ENCODE data around the gene ASIC2.

The ASIC2 gene

DNA sequence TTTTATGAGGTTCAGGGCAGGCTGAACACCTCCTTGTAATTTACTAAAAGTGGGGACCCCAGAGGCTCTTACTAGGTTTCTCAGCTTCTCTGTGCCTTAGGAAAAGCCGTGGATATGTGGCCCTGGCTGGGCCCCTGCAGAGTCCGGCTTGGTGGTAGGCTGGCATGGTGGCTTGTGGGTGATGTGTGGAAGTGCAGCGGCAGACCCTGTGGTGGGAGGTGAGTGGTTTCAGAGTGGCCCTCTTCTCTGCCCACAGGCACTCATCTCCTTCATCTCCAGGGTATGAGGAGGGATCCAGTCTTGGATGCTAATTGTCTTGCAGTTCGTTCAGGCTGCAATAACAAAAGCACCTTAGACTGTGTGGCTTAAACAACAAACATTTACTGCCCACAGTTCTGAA is 58.9 kb downstream of the ASIC2 start:
- no peaks in the 10 kb centered on the region for H3K9me3 ChIP-seq (ENCODE audit: control insufficient read depth in 5 of 5, low read length in 5 of 5)
- H3K27ac ChIP-seq (ENCODE audit: low read depth, low read length), result no peak overlapping the region
- H3K4me1 ChIP-seq (ENCODE audit: control insufficient read depth in 5 of 5, insufficient read depth in 5 of 5, low read length in 5 of 5), result peaks cover 0 to 8% (median 3%) of the 10 kb centered on the region in 5 donors
- H3K36me3 ChIP-seq (ENCODE audit: control insufficient read depth in 5 of 5, insufficient read depth in 5 of 5, low read length in 5 of 5), result no peaks in the 10 kb centered on the region
- no peak overlapping the region for H3K4me3 ChIP-seq (ENCODE audit: low read depth in 1 of 5, low read length in 5 of 5)
- peaks cover 0 to 3% (median 0%) of the 10 kb centered on the region in 5 donors for H3K27me3 ChIP-seq (ENCODE audit: control insufficient read depth in 5 of 5, insufficient read depth in 4 of 5, low read length in 5 of 5)
- no peak overlapping the region for H3K9ac ChIP-seq (ENCODE audit: low read length in 5 of 5)

- Histone ChIP-seq H3K4me1 (ENCODE audit: control insufficient read depth in 5 of 5, insufficient read depth in 5 of 5, low read length in 5 of 5) (peaks cover 0 to 8% (median 3%) of the 10 kb centered on the region in 5 donors), H3K9me3 (ENCODE audit: control insufficient read depth in 5 of 5, low read length in 5 of 5) (no peaks in the 10 kb centered on the region), H3K4me3 (ENCODE audit: low read depth in 1 of 5, low read length in 5 of 5) (no peak overlapping the region), H3K36me3 (ENCODE audit: control insufficient read depth in 5 of 5, insufficient read depth in 5 of 5, low read length in 5 of 5) (no peaks in the 10 kb centered on the region), H3K27ac (ENCODE audit: low read depth, low read length) (no peak overlapping the region), H3K27me3 (ENCODE audit: control insufficient read depth in 5 of 5, insufficient read depth in 4 of 5, low read length in 5 of 5) (peaks cover 0 to 3% (median 0%) of the 10 kb centered on the region in 5 donors), H3K9ac (ENCODE audit: low read length in 5 of 5) (no peak overlapping the region)
These were observed 59.3 kb downstream of the ASIC2 start for GRCh38 chr17:33233811-33234177.

- H3K36me3 ChIP-seq (ENCODE audit: control insufficient read depth in 5 of 5, insufficient read depth in 5 of 5, low read length in 5 of 5), result no peaks in the 10 kb centered on the region
- H3K27me3 ChIP-seq (ENCODE audit: control insufficient read depth in 5 of 5, insufficient read depth in 4 of 5, low read length in 5 of 5), result peaks cover 0 to 4% (median 0%) of the 10 kb centered on the region in 5 donors
- H3K27ac ChIP-seq (ENCODE audit: low read depth, low read length), result no peak overlapping the region
- H3K4me1 ChIP-seq (ENCODE audit: control insufficient read depth in 5 of 5, insufficient read depth in 5 of 5, low read length in 5 of 5), result peaks cover 0 to 4% (median 0%) of the 10 kb centered on the region in 5 donors
- no peaks in the 10 kb centered on the region for H3K9me3 ChIP-seq (ENCODE audit: control insufficient read depth in 5 of 5, low read length in 5 of 5)
- H3K4me3 ChIP-seq (ENCODE audit: low read depth in 1 of 5, low read length in 5 of 5), result no peak overlapping the region
- H3K9ac ChIP-seq (ENCODE audit: low read length in 5 of 5), result no peak overlapping the region
These were observed 63.6 kb downstream of the ASIC2 start for GRCh38 chr17:33229499-33229898.

DNA sequence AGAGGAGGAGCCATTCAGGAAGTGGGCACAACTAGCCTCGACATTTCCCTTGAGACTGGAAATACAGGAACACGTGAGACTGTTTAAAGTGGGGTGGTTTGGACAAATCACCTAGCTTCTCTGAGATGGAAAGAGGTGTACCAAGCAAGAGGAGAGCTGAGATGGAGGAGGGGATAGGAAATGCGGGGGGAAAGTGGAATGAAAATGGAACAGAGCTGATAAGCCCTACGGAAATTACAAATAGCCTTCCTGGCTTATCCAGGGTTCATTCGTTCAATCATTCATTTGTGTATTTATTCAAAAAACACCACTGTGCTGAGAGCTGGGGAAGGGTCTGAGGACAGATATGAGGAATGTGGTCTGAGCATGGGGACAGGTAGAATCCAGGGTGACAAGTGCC is 64.1 kb downstream of the ASIC2 start:
- Histone ChIP-seq H3K27me3 (ENCODE audit: control insufficient read depth in 5 of 5, insufficient read depth in 4 of 5, low read length in 5 of 5) (peaks cover 0 to 5% (median 0%) of the 10 kb centered on the region in 5 donors), H3K9ac (ENCODE audit: low read length in 5 of 5) (no peak overlapping the region), H3K4me1 (ENCODE audit: control insufficient read depth in 5 of 5, insufficient read depth in 5 of 5, low read length in 5 of 5) (peaks cover 0 to 4% (median 0%) of the 10 kb centered on the region in 5 donors)

DNA sequence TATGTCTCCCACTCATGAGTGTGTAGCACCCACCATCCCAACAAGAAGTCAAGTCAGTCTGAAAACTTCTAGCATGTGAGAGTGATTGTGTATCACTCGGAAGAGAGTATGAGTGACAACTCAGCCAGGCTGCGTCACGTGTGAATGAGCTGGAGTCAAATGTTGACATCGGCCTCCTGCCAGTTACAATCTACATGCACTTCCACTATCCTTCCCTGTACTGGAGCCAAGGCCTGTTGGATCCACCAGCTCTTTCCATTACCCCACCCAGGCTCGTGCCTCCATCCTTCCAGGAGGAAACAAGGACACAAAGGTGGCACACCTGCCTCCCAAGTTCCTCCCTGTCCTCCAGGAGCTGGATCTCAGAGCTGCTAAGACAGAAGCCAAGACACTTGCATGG is 64.5 kb downstream of the ASIC2 start:
- Histone ChIP-seq H3K27me3 (ENCODE audit: control insufficient read depth in 5 of 5, insufficient read depth in 4 of 5, low read length in 5 of 5) (peaks cover 0 to 5% (median 0%) of the 10 kb centered on the region in 5 donors), H3K9me3 (ENCODE audit: control insufficient read depth in 5 of 5, low read length in 5 of 5) (no peaks in the 10 kb centered on the region), H3K4me3 (ENCODE audit: low read depth in 1 of 5, low read length in 5 of 5) (no peak overlapping the region), H3K36me3 (ENCODE audit: control insufficient read depth in 5 of 5, insufficient read depth in 5 of 5, low read length in 5 of 5) (no peaks in the 10 kb centered on the region), H3K4me1 (ENCODE audit: control insufficient read depth in 5 of 5, insufficient read depth in 5 of 5, low read length in 5 of 5) (peaks cover 0 to 4% (median 0%) of the 10 kb centered on the region in 5 donors), H3K27ac (ENCODE audit: low read depth, low read length) (no peak overlapping the region), H3K9ac (ENCODE audit: low read length in 5 of 5) (no peak overlapping the region)

More for the DNA sequence above, 64.1 kb downstream of the ASIC2 start:
- H3K27ac ChIP-seq (ENCODE audit: low read depth, low read length), result no peak overlapping the region
- no peaks in the 10 kb centered on the region for H3K9me3 ChIP-seq (ENCODE audit: control insufficient read depth in 5 of 5, low read length in 5 of 5)
- no peak overlapping the region for H3K4me3 ChIP-seq (ENCODE audit: low read depth in 1 of 5, low read length in 5 of 5)
- H3K36me3 ChIP-seq (ENCODE audit: control insufficient read depth in 5 of 5, insufficient read depth in 5 of 5, low read length in 5 of 5), result no peaks in the 10 kb centered on the region

GRCh38 chr17:33227911-33228310 is 65.2 kb downstream of the ASIC2 start:
- Histone ChIP-seq H3K4me1 (ENCODE audit: control insufficient read depth in 5 of 5, insufficient read depth in 5 of 5, low read length in 5 of 5) (peaks cover 0 to 4% (median 0%) of the 10 kb centered on the region in 5 donors), H3K36me3 (ENCODE audit: control insufficient read depth in 5 of 5, insufficient read depth in 5 of 5, low read length in 5 of 5) (no peaks in the 10 kb centered on the region), H3K9me3 (ENCODE audit: control insufficient read depth in 5 of 5, low read length in 5 of 5) (no peaks in the 10 kb centered on the region), H3K9ac (ENCODE audit: low read length in 5 of 5) (no peak overlapping the region), H3K4me3 (ENCODE audit: low read depth in 1 of 5, low read length in 5 of 5) (no peak overlapping the region), H3K27me3 (ENCODE audit: control insufficient read depth in 5 of 5, insufficient read depth in 4 of 5, low read length in 5 of 5) (peaks cover 0 to 5% (median 0%) of the 10 kb centered on the region in 5 donors), H3K27ac (ENCODE audit: low read depth, low read length) (no peak overlapping the region)

DNA sequence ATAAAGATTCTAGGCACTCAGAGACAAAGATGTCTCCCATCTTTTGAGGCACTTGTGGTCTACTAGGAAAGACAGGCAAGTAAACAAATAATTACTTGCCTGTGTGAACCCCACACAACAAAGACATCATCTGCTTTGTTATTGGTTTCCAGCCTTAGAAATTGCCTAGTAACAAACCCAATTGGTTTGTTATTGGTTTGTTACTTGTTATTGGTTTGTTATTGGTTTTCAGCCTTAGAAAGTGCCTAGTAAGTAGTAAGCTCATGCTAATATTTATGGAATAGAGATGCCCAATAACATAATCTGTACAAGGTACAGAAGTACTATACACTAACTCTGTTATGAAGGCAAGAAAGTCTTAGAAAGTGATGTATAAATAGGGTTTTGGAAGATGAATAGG is 67.1 kb downstream of the ASIC2 start:
- Histone ChIP-seq H3K9me3 (ENCODE audit: control insufficient read depth in 5 of 5, low read length in 5 of 5) (no peaks in the 10 kb centered on the region), H3K27me3 (ENCODE audit: control insufficient read depth in 5 of 5, insufficient read depth in 4 of 5, low read length in 5 of 5) (peaks cover 0 to 5% (median 0%) of the 10 kb centered on the region in 5 donors), H3K4me1 (ENCODE audit: control insufficient read depth in 5 of 5, insufficient read depth in 5 of 5, low read length in 5 of 5) (peaks cover 0 to 4% (median 0%) of the 10 kb centered on the region in 5 donors), H3K27ac (ENCODE audit: low read depth, low read length) (no peak overlapping the region), H3K4me3 (ENCODE audit: low read depth in 1 of 5, low read length in 5 of 5) (no peak overlapping the region), H3K36me3 (ENCODE audit: control insufficient read depth in 5 of 5, insufficient read depth in 5 of 5, low read length in 5 of 5) (no peaks in the 10 kb centered on the region), H3K9ac (ENCODE audit: low read length in 5 of 5) (no peak overlapping the region)

DNA sequence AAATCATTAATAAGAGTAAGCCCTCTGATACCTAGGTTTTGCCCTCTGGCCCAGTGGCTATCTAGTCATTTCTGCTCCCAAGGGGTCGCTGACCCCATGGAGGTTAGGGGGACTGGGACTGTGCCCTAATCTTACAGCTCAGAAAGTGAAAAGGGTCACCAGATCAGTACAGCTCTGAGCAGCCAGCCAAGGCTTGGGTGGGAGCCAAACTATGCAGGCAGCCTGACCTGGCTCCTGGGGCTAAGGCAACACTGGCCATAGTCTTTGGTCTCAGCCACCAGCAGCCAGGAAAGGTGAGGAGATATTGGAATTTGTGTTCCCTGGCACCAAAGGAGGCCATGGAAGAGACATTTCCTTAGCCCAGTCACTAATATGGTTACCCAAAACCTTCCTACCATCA is 67.6 kb downstream of the ASIC2 start:
- H3K9ac ChIP-seq (ENCODE audit: low read length in 5 of 5), result no peak overlapping the region
- no peaks in the 10 kb centered on the region for H3K36me3 ChIP-seq (ENCODE audit: control insufficient read depth in 5 of 5, insufficient read depth in 5 of 5, low read length in 5 of 5)
- H3K4me1 ChIP-seq (ENCODE audit: control insufficient read depth in 5 of 5, insufficient read depth in 5 of 5, low read length in 5 of 5), result peaks cover 0 to 4% (median 0%) of the 10 kb centered on the region in 5 donors
- H3K27me3 ChIP-seq (ENCODE audit: control insufficient read depth in 5 of 5, insufficient read depth in 4 of 5, low read length in 5 of 5), result peaks cover 0 to 5% (median 0%) of the 10 kb centered on the region in 5 donors
- H3K9me3 ChIP-seq (ENCODE audit: control insufficient read depth in 5 of 5, low read length in 5 of 5), result no peaks in the 10 kb centered on the region
- H3K4me3 ChIP-seq (ENCODE audit: low read depth in 1 of 5, low read length in 5 of 5), result no peak overlapping the region
- no peak overlapping the region for H3K27ac ChIP-seq (ENCODE audit: low read depth, low read length)

DNA sequence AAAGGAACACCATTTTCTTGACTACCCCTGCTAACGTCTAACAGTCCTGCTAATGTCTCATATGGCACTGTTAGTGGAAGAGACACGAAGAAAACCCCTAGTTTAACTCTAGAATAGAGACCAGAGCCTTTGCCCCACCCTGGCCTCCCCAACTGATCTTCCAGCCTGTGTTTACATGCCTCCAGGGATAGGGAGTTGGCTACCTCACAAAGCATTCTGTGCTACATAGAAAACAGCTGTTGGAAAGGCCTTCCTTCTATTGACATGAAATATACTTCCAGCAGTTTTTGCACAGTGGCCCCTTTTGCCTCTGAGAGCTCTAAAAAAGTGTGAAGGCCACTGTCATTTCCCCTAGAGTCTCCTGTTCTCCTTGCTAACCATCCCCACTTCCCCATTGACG is 73.1 kb downstream of the ASIC2 start:
- H3K36me3 ChIP-seq (ENCODE audit: control insufficient read depth in 5 of 5, insufficient read depth in 5 of 5, low read length in 5 of 5), result no peaks in the 10 kb centered on the region
- H3K9ac ChIP-seq (ENCODE audit: low read length in 5 of 5), result no peak overlapping the region
- H3K27ac ChIP-seq (ENCODE audit: low read depth, low read length), result no peak overlapping the region
- no peaks in the 10 kb centered on the region for H3K9me3 ChIP-seq (ENCODE audit: control insufficient read depth in 5 of 5, low read length in 5 of 5)
- no peak overlapping the region for H3K4me3 ChIP-seq (ENCODE audit: low read depth in 1 of 5, low read length in 5 of 5)
- peaks cover 0 to 7% (median 2%) of the 10 kb centered on the region in 5 donors for H3K4me1 ChIP-seq (ENCODE audit: control insufficient read depth in 5 of 5, insufficient read depth in 5 of 5, low read length in 5 of 5)
- H3K27me3 ChIP-seq (ENCODE audit: control insufficient read depth in 5 of 5, insufficient read depth in 4 of 5, low read length in 5 of 5), result peaks cover 0 to 22% (median 5%) of the 10 kb centered on the region in 5 donors

- H3K27ac ChIP-seq (ENCODE audit: low read depth, low read length), result no peak overlapping the region
- no peak overlapping the region for H3K4me3 ChIP-seq (ENCODE audit: low read depth in 1 of 5, low read length in 5 of 5)
- H3K36me3 ChIP-seq (ENCODE audit: control insufficient read depth in 5 of 5, insufficient read depth in 5 of 5, low read length in 5 of 5), result no peaks in the 10 kb centered on the region
- H3K9ac ChIP-seq (ENCODE audit: low read length in 5 of 5), result no peak overlapping the region
- peaks cover 0 to 27% (median 3%) of the 10 kb centered on the region in 5 donors for H3K27me3 ChIP-seq (ENCODE audit: control insufficient read depth in 5 of 5, insufficient read depth in 4 of 5, low read length in 5 of 5)
- H3K9me3 ChIP-seq (ENCODE audit: control insufficient read depth in 5 of 5, low read length in 5 of 5), result no peaks in the 10 kb centered on the region
- peaks cover 0 to 7% (median 2%) of the 10 kb centered on the region in 5 donors for H3K4me1 ChIP-seq (ENCODE audit: control insufficient read depth in 5 of 5, insufficient read depth in 5 of 5, low read length in 5 of 5)
These were observed 74.1 kb downstream of the ASIC2 start for GRCh38 chr17:33218698-33219601.
